H1 (cell line): ENCODE data around the gene MTMR10. TPM values are rescaled to one million over a fixed set of nuclear protein-coding genes. Genes with fewer than 3 reads are reported as not detected.

ENCODE experiments used
- NANOG ChIP-seq: IDR thresholded peaks from 2 replicates; pipeline ENCODE4 v1.6.1; 2011; ENCODE audit warnings: low read length, low read depth, mild to moderate bottlenecking, inconsistent platforms; ENCODE audit not compliant: insufficient read depth, poor library complexity, severe bottlenecking
- POLR2A ChIP-seq, 2 experiments: IDR thresholded peaks; 1 replicate in 1 of 2; 2 replicates in 1 of 2; pipeline ENCODE4 v1.6.1; 2011; ENCODE audit warnings: low read depth in 2 of 2, low read length in 2 of 2, mild to moderate bottlenecking in 2 of 2; ENCODE audit errors: control extremely low read depth in 1 of 2
- RXRA ChIP-seq: IDR thresholded peaks from 2 replicates; pipeline ENCODE4 v1.6.1; 2011; ENCODE audit warnings: low read depth, mild to moderate bottlenecking, low read length, moderate library complexity; ENCODE audit not compliant: insufficient read depth
- SIN3A ChIP-seq, 2 experiments: IDR thresholded peaks in 1 of 2; conservative IDR thresholded peaks in 1 of 2; 2 replicates each; pipeline ENCODE4 v1.6.1; 2011 to 2012; ENCODE audit warnings: low read length in 2 of 2, improper control_type of control experiment in 1 of 2, low read depth in 1 of 2, mild to moderate bottlenecking in 1 of 2
- TAF1 ChIP-seq: IDR thresholded peaks from 2 replicates; pipeline ENCODE4 v1.6.1; 2011; ENCODE audit warnings: mild to moderate bottlenecking, low read depth, low read length
- polyA plus RNA-seq, 7 experiments: library from polyadenylated mRNA; depleted of rRNA in 3 of 7; stranded (reverse) in 5 of 7; unstranded in 2 of 7; fragments of >200 nt in 5 of 7; fragments of 200-250 nt in 2 of 7; gene quantifications; 1 replicate in 5 of 7; 2 replicates in 1 of 7; 4 replicates in 1 of 7; pipeline versions ENCODE4 v1.2.1 to v1.2.3, GENCODE V29; 2011 to 2013; ENCODE audit warnings: missing spikeins in 2 of 7, mixed read lengths in 2 of 7
- total RNA-seq: library from RNA; stranded (reverse); fragmentation: NEBNext Ultra II Directional; extraction: Animal tissue kit (Norgen Biotek cat#: 25700); gene quantifications from 2 replicates; pipeline ENCODE4 v1.2.1, GENCODE V29; 2021
- TF ChIP-seq, protein P1 (sequence below): IDR thresholded peaks from 2 replicates; pipeline ENCODE4 v1.6.1; 2011; ENCODE audit warnings: low read depth, mild to moderate bottlenecking, low read length; ENCODE audit not compliant: insufficient read depth

Gene MTMR10
- total and polyA plus RNA-seq, 2 of the 8 experiments (the other 6 are each of a cell fraction or from before 2014, with no cell fraction given) = 3.8 to 13.1 TPM

DNA sequence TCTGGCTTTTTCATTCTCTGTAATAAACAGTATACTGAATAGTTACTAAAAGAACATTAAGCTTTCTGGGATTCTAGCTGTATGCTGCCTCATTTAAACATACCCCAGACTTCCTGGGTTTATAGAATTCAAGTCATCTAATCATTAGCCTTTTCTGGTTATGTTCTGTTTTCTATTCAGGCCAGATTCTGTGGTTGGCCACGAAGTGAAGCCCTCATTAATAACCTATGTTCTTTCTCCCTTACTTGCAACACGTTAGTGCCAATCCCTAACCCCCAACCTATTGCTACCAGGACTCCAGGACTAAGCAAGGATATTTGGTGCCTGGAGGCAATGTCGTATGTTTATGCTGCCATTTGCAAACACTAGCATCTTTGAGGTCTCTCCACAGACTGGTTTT is 28.6 kb upstream of the MTMR10 start (continued):
- TF ChIP-seq, protein P1, sequence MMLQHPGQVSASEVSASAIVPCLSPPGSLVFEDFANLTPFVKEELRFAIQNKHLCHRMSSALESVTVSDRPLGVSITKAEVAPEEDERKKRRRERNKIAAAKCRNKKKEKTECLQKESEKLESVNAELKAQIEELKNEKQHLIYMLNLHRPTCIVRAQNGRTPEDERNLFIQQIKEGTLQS = no peak
- TF ChIP-seq RXRA (no peak), POLR2A (IDR thresholded peaks at IDR 0.05; ENCODE audit: control extremely low read depth in 1 of 2, low read depth in 2 of 2, low read length in 2 of 2) (no peak), NANOG (no peak), SIN3A (conservative IDR thresholded peaks at IDR 0.05 in 1 of 2, IDR thresholded peaks at IDR 0.05 in 1 of 2; ENCODE audit: low read depth in 1 of 2, low read length in 2 of 2) (no peak), TAF1 (no peak)
